ENCODE measurements around the gene GLRB.

DNA sequence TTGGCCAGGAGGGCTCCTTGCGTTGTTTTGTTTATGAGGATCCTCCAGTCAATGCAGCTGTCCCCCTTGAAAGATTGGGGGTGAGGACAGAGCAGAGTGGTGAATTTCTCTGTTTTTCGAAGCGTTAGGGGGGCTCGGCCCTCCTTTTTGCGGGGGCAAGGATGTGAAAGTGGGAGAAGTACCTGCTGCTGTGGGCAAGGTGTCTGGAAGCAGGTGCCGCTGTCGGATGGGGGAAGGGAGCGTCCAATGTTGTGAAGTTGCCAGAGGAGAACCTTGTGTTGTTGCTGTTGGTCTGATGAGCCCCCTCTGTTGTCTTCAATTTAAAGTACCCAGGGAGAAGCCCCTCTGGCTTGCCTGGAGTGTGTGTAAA, 613 bp downstream of the GLRB start:
- TF ChIP-seq, protein P1, sequence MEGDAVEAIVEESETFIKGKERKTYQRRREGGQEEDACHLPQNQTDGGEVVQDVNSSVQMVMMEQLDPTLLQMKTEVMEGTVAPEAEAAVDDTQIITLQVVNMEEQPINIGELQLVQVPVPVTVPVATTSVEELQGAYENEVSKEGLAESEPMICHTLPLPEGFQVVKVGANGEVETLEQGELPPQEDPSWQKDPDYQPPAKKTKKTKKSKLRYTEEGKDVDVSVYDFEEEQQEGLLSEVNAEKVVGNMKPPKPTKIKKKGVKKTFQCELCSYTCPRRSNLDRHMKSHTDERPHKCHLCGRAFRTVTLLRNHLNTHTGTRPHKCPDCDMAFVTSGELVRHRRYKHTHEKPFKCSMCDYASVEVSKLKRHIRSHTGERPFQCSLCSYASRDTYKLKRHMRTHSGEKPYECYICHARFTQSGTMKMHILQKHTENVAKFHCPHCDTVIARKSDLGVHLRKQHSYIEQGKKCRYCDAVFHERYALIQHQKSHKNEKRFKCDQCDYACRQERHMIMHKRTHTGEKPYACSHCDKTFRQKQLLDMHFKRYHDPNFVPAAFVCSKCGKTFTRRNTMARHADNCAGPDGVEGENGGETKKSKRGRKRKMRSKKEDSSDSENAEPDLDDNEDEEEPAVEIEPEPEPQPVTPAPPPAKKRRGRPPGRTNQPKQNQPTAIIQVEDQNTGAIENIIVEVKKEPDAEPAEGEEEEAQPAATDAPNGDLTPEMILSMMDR (IDR thresholded peaks at IDR 0.05 in 4 of 5, conservative IDR thresholded peaks at IDR 0.05 in 1 of 5), result no peak
- no peak for TF ChIP-seq POLR2A (IDR thresholded peaks at IDR 0.05)
